SK-N-SH (cell line): ENCODE data around the gene MAGEF1.

ENCODE experiments used
- EP300 ChIP-seq, 2 experiments: IDR thresholded peaks; 2 replicates each; pipeline versions ENCODE4 v1.4.0 to v1.6.1; 2012; ENCODE audit warnings: borderline replicate concordance in 1 of 2, low read depth in 1 of 2, low read length in 1 of 2
- EZH2phosphoT487 ChIP-seq: fragments of 200-600 bp; sonication (generic); IDR thresholded peaks from 2 replicates; pipeline ENCODE4 v1.6.1; 2017; ENCODE audit warnings: low read depth, mixed run types, mild to moderate bottlenecking, antibody characterized with exemption, moderate library complexity, borderline replicate concordance
- POLR2AphosphoS5 ChIP-seq: IDR thresholded peaks from 2 replicates; pipeline ENCODE4 v1.6.1; 2012; ENCODE audit warnings: low read depth, low read length
- RFX5 ChIP-seq: IDR thresholded peaks from 2 replicates; pipeline ENCODE4 v1.6.1; 2012; ENCODE audit warnings: mild to moderate bottlenecking, improper control_type of control experiment, low read length
- TAF1 ChIP-seq: IDR thresholded peaks from 2 replicates; pipeline ENCODE4 v1.6.1; 2012; ENCODE audit warnings: low read depth, mild to moderate bottlenecking, low read length, moderate library complexity, borderline replicate concordance
- TF ChIP-seq, protein P1 (sequence below): fragments of 200-600 bp; sonication (generic); IDR thresholded peaks from 2 replicates; pipeline ENCODE4 v1.6.1; 2017; ENCODE audit warnings: antibody characterized with exemption, mild to moderate bottlenecking, moderate library complexity
- TF ChIP-seq, protein P2 (sequence below): IDR thresholded peaks from 2 replicates; pipeline ENCODE4 v1.4.0; 2012; ENCODE audit warnings: low read depth, borderline replicate concordance

DNA sequence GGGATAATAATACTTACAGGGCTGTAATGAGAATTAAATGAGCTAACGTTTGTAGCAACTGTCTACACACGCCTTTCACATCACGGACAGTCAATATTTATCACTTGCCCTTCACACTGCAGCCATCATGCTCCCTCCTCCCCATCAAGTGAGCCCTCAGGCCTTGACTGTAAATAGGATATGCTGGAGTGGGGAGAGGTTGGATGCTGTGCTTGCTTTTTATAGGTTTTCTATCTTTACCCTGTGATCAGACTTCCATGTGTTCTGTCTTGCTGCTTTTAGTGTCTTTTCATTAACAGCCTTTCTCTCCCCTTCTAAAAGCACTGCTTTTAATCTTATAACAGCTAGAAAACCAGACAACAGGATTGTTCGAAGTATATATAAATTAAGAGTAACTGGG, 12.8 kb upstream of the MAGEF1 start:
- TF ChIP-seq EP300 (IDR thresholded peaks at IDR 0.05; ENCODE audit: borderline replicate concordance in 1 of 2, low read depth in 1 of 2, low read length in 1 of 2): no peak
- TF ChIP-seq POLR2AphosphoS5: no peak
- TF ChIP-seq, protein P1, sequence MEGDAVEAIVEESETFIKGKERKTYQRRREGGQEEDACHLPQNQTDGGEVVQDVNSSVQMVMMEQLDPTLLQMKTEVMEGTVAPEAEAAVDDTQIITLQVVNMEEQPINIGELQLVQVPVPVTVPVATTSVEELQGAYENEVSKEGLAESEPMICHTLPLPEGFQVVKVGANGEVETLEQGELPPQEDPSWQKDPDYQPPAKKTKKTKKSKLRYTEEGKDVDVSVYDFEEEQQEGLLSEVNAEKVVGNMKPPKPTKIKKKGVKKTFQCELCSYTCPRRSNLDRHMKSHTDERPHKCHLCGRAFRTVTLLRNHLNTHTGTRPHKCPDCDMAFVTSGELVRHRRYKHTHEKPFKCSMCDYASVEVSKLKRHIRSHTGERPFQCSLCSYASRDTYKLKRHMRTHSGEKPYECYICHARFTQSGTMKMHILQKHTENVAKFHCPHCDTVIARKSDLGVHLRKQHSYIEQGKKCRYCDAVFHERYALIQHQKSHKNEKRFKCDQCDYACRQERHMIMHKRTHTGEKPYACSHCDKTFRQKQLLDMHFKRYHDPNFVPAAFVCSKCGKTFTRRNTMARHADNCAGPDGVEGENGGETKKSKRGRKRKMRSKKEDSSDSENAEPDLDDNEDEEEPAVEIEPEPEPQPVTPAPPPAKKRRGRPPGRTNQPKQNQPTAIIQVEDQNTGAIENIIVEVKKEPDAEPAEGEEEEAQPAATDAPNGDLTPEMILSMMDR: no peak
- TF ChIP-seq, protein P2, sequence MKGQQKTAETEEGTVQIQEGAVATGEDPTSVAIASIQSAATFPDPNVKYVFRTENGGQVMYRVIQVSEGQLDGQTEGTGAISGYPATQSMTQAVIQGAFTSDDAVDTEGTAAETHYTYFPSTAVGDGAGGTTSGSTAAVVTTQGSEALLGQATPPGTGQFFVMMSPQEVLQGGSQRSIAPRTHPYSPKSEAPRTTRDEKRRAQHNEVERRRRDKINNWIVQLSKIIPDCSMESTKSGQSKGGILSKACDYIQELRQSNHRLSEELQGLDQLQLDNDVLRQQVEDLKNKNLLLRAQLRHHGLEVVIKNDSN: no peak
- no peak for TF ChIP-seq RFX5
- no peak for TF ChIP-seq TAF1
- TF ChIP-seq EZH2phosphoT487: no peak
